Retinal pigment epithelial cell (primary cell): ENCODE measurements around the gene TEDC2.
A peak's percentile ranks its signal among the peaks of the same experiment; 100 is the strongest.

Experiments used
- DNase-seq: peaks from one replicate; pipeline ENCODE4 v3.0.0-alpha.2; 2010; ENCODE audit warnings: low read depth
- H3K4me3 ChIP-seq: 2 replicates; pipeline ENCODE4 v1.5.1; 2011; ENCODE audit warnings: mild to moderate bottlenecking, low read length, control low read depth, moderate library complexity
- TF ChIP-seq, protein P1 (sequence below): conservative IDR thresholded peaks from 2 replicates; pipeline ENCODE4 v1.5.1; 2011; ENCODE audit warnings: low read depth, low read length, control low read depth, inconsistent platforms

TEDC2 gene

DNA sequence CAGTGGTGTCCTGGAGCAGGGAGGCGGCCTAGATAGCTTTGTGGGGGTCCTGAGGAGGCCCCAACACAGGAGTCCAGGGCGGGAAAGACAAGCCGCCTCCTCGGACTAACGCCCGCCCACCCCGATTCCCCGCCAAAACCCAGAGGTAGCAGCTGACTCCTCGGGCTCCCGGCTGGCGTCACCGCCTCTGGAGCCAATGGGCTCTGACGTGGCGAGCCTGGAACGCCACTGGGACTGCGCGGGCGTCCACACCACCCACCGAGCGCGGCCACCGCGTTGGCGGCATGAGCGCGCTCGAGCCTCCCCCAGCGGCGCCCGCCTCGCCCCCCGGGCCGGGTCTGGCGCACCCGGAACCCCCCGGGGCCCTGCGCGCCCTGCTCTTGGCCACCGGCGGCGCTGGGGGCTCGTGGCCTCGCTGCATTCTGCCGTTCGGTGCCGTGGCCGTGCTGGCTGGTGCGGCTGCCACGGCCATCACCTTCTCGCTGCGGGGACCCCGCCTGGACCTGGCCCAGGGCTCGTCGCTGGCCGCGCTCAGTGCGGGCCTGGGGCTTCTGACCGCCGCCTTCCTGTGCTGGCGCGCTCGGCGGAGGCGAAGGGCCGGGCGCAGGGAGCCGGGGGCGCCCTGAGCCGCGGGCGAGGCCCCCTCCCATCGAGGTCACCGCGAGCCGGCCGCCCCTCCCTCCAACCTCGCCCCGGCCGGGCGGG lies 7.8 kb downstream of the TEDC2 start:
- TF ChIP-seq, protein P1, sequence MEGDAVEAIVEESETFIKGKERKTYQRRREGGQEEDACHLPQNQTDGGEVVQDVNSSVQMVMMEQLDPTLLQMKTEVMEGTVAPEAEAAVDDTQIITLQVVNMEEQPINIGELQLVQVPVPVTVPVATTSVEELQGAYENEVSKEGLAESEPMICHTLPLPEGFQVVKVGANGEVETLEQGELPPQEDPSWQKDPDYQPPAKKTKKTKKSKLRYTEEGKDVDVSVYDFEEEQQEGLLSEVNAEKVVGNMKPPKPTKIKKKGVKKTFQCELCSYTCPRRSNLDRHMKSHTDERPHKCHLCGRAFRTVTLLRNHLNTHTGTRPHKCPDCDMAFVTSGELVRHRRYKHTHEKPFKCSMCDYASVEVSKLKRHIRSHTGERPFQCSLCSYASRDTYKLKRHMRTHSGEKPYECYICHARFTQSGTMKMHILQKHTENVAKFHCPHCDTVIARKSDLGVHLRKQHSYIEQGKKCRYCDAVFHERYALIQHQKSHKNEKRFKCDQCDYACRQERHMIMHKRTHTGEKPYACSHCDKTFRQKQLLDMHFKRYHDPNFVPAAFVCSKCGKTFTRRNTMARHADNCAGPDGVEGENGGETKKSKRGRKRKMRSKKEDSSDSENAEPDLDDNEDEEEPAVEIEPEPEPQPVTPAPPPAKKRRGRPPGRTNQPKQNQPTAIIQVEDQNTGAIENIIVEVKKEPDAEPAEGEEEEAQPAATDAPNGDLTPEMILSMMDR, result no peak
- peak overlapping the region; percentile 35 for H3K4me3 ChIP-seq
- DNase-seq, result peak; percentile 15

- DNase-seq, result no peak
- H3K4me3 ChIP-seq, result peak overlapping the region; percentile 35
- TF ChIP-seq, protein P1, result no peak
These were observed 8.4 kb downstream of the TEDC2 start for GRCh38 chr16:2468233-2468724.

DNA sequence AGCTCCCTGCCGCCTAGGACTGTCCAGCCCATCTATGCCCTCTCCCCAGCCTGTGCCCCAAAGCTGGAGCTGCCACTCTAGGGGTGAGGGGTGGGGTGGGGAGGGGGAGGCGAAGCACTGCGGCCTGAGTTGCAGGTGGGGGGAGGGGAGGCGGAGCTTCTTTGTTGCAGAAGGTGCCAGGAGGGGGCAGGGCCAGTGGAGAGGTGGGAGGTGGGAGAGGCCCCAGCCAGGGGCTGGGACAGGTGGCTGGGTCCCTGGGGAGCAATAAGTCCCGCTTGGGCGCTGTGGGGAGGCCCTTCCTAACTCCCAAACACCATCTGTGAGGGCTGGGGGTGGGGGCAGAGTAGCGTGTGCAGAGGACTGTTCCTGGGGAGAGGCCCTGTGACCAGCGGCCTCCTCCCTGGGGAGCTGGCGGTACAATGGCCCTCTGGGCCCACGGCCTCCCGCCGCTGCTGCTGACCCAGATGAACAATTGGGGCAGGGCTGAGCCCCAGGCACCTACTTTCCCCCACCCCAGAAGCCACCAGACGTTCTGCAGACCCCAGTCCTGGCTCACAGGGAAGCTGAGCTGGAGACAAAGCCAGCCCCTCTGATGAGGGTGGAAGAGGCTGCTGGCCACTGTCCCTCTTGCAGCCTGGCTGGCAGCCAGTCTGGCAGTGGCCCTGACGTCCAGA lies 9.0 kb downstream of the TEDC2 start:
- DNase-seq, result no peak
- TF ChIP-seq, protein P1, result no peak
- peak overlapping the region; percentile 35 for H3K4me3 ChIP-seq

DNA sequence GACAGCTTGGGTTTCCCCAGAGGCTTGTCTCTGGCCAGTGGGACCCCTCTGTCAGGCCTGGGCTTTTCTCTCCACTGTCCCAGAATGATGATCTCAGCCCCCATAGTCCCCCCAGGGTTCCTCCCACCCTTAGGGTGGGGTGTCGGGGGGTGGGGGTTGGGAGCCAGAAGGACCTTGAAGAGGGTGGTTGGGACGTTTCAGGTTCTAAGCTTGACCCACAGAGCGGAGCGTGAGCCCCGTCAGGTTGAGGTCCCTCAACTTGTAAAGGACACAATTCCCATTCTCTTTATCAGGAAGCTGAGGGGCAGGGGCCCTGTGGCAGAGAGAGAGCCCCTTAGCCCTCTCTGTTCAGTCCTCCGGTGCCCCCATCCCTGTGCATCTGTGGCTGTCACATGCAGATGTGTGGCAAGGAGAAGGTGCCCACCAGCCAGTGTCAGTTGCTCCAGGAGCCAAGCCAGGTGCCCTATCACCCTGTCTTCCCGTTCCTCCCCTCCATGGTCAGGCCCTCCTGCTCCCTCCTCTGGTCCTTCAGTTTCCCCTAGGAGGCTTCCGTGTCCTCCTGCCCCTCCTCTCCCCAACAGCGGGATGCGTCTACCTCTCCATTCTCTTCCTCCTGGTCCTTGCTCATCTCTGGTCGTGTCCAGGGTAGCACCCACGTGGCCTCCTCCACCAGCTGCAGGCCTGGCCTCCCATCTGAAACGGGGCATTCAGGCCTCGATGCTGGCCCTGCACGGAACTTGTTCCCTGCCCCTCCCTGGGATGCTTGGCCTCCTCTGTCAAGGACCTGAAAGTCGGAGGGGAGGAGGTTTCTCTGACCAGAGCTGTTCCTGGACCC lies 9.7 kb downstream of the TEDC2 start:
- no peak for DNase-seq
- TF ChIP-seq, protein P1, result no peak
- H3K4me3 ChIP-seq, result no peak overlapping the region

DNA sequence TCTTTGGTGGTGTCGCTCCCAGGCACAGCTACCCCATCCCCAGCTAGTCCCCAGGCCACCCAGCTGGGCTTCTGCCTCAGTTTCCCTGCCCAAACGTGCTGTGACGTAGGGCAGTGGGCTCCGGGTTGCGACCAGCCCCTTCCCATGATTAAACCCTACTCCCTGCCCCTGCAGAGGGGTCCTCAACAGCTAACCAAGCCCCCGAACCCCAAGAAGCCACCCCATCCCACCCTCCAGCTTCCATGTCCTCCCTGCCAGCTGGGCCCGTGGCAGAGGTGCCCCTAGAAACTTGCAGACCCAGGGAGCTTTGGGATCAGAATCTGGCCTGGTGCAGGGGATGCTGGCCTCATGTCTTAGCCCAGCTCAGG lies 10.3 kb downstream of the TEDC2 start:
- DNase-seq, result no peak
- H3K4me3 ChIP-seq, result no peak overlapping the region
- TF ChIP-seq, protein P1, result no peak

DNA sequence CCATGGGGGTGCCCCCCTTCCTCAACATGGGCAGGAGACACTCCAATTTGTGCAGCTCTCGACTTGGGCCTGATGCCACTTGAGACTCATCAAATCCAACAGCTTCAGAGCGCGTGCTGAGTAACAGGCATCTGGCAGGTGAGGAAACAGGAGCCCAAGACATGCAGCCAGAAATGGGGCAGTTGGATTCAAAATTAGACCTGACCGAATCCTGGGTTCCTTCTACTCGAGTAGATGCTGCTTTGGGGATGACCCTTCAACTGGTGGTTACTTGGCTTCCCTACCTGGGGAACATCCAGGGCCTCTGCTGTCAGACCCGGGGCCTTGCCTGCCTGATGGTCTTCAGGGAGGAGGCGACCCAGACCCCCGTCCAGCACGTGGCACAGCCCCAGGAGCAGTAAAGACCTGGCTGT lies 10.7 kb downstream of the TEDC2 start:
- no peak for DNase-seq
- no peak overlapping the region for H3K4me3 ChIP-seq
- TF ChIP-seq, protein P1, result no peak
